Measurements from ENCODE around the gene CAPN2. TPM values are rescaled to one million over a fixed set of nuclear protein-coding genes. Genes with fewer than 3 reads are reported as not detected.

Gene CAPN2
- total RNA-seq, 1 donor, result 340 TPM

- Histone ChIP-seq H3K36me3 (ENCODE audit: insufficient read depth, low read length) (peaks cover 69% of the 10 kb centered on the region), H3K27ac (ENCODE audit: low read depth, low read length) (peak overlapping the region; percentile 59), H3K4me1 (ENCODE audit: insufficient read depth, low read length) (peaks cover 49% of the 10 kb centered on the region), H3K9me3 (ENCODE audit: low read depth, low read length) (no peaks in the 10 kb centered on the region), H4K20me1 (ENCODE audit: insufficient read depth, low read length) (peaks cover 4% of the 10 kb centered on the region), H3K27me3 (ENCODE audit: insufficient read depth, low read length) (no peaks in the 10 kb centered on the region), H3K4me3 (ENCODE audit: insufficient read depth, low read length) (peak overlapping the region; percentile 4), H3K79me2 (ENCODE audit: insufficient read depth, low read length) (peaks cover 4% of the 10 kb centered on the region), H3K4me2 (ENCODE audit: insufficient read depth, low read length) (peak overlapping the region; percentile 55), H2AFZ (ENCODE audit: low read length) (no peak overlapping the region)
- DNase-seq (ENCODE audit: insufficient read length, low spot score, missing footprints), result peak; percentile 92
- TF ChIP-seq CTCF (IDR thresholded peaks at IDR 0.05; ENCODE audit: extremely low read depth, low read depth, low read length), result no peak
Observed at GRCh38 chr1:223771814-223772770, 59.8 kb downstream of the CAPN2 start.

GRCh38 chr1:223772771-223773160, 60.4 kb downstream of the CAPN2 start:
- peaks cover 76% of the 10 kb centered on the region for H3K36me3 ChIP-seq (ENCODE audit: insufficient read depth, low read length)
- no peak overlapping the region for H3K4me3 ChIP-seq (ENCODE audit: insufficient read depth, low read length)
- TF ChIP-seq CTCF (IDR thresholded peaks at IDR 0.05; ENCODE audit: extremely low read depth, low read depth, low read length), result no peak
- DNase-seq (ENCODE audit: insufficient read length, low spot score, missing footprints), result no peak
- H3K4me1 ChIP-seq (ENCODE audit: insufficient read depth, low read length), result peaks cover 49% of the 10 kb centered on the region
- H4K20me1 ChIP-seq (ENCODE audit: insufficient read depth, low read length), result peaks cover 4% of the 10 kb centered on the region
- H3K27ac ChIP-seq (ENCODE audit: low read depth, low read length), result peak overlapping the region; percentile 59
- no peak overlapping the region for H3K4me2 ChIP-seq (ENCODE audit: insufficient read depth, low read length)
- peaks cover 4% of the 10 kb centered on the region for H3K79me2 ChIP-seq (ENCODE audit: insufficient read depth, low read length)
- no peaks in the 10 kb centered on the region for H3K27me3 ChIP-seq (ENCODE audit: insufficient read depth, low read length)
- H2AFZ ChIP-seq (ENCODE audit: low read length), result no peak overlapping the region
- H3K9me3 ChIP-seq (ENCODE audit: low read depth, low read length), result no peaks in the 10 kb centered on the region

- Histone ChIP-seq H3K27me3 (ENCODE audit: insufficient read depth, low read length) (no peaks in the 10 kb centered on the region), H3K27ac (ENCODE audit: low read depth, low read length) (no peak overlapping the region), H3K4me3 (ENCODE audit: insufficient read depth, low read length) (no peak overlapping the region), H3K4me1 (ENCODE audit: insufficient read depth, low read length) (peaks cover 49% of the 10 kb centered on the region), H2AFZ (ENCODE audit: low read length) (no peak overlapping the region), H3K36me3 (ENCODE audit: insufficient read depth, low read length) (peaks cover 82% of the 10 kb centered on the region), H3K4me2 (ENCODE audit: insufficient read depth, low read length) (no peak overlapping the region), H3K79me2 (ENCODE audit: insufficient read depth, low read length) (peaks cover 2% of the 10 kb centered on the region), H3K9me3 (ENCODE audit: low read depth, low read length) (no peaks in the 10 kb centered on the region), H4K20me1 (ENCODE audit: insufficient read depth, low read length) (peaks cover 4% of the 10 kb centered on the region)
- TF ChIP-seq CTCF (IDR thresholded peaks at IDR 0.05; ENCODE audit: extremely low read depth, low read depth, low read length), result no peak
- no peak for DNase-seq (ENCODE audit: insufficient read length, low spot score, missing footprints)
Observed at GRCh38 chr1:223774134-223774814, 61.9 kb downstream of the CAPN2 start.

- Histone ChIP-seq H2AFZ (ENCODE audit: low read length) (no peak overlapping the region), H3K4me2 (ENCODE audit: insufficient read depth, low read length) (no peak overlapping the region), H3K27ac (ENCODE audit: low read depth, low read length) (peak overlapping the region; percentile 48), H3K4me3 (ENCODE audit: insufficient read depth, low read length) (no peak overlapping the region), H4K20me1 (ENCODE audit: insufficient read depth, low read length) (peaks cover 4% of the 10 kb centered on the region), H3K36me3 (ENCODE audit: insufficient read depth, low read length) (peaks cover 77% of the 10 kb centered on the region), H3K9me3 (ENCODE audit: low read depth, low read length) (no peaks in the 10 kb centered on the region), H3K27me3 (ENCODE audit: insufficient read depth, low read length) (no peaks in the 10 kb centered on the region), H3K4me1 (ENCODE audit: insufficient read depth, low read length) (peaks cover 49% of the 10 kb centered on the region), H3K79me2 (ENCODE audit: insufficient read depth, low read length) (no peaks in the 10 kb centered on the region)
- DNase-seq (ENCODE audit: insufficient read length, low spot score, missing footprints), result no peak
- no peak for TF ChIP-seq CTCF (IDR thresholded peaks at IDR 0.05; ENCODE audit: extremely low read depth, low read depth, low read length)
Observed at GRCh38 chr1:223775054-223775453, 62.7 kb downstream of the CAPN2 start.
